HepG2 (cell line): Measurements from ENCODE around the gene CSNK1E. TPM values are rescaled to one million over a fixed set of nuclear protein-coding genes. Genes with fewer than 3 reads are reported as not detected.

Experiments
- ATAC-seq: fragments of 200-7000 bp; cut with Tn5 transposase; 3 replicates; pipeline ENCODE4 v1.9.1; 2020; ENCODE audit warnings: mild to moderate bottlenecking, moderate library complexity
- BruUV-seq: library from RNA; stranded (reverse); fragments of 400-500 nt; replicated peaks from 2 replicates; lab custom pipeline; 2021; lab: Mats Ljungman, UMichigan
- CTCF ChIA-PET: fragments of 300-600 bp; formaldehyde crosslinking; extraction: SDS; loops from one replicate; lab custom pipeline; 2021; ENCODE audit warnings: low total read pairs, inconsistent platforms, low intra/inter-chr PET ratio; lab: Yijun Ruan, JAX
- POLR2A ChIA-PET: fragments of 350-600 bp; sonication (Branson Sonifier 250); formaldehyde crosslinking; loops from one replicate; lab custom pipeline; 2020; ENCODE audit warnings: antibody characterized with exemption, inconsistent platforms; lab: Yijun Ruan, JAX
- DNase-seq: peaks from one replicate; pipeline ENCODE4 v3.0.0-alpha.2; 2015; ENCODE audit warnings: low spot score
- FAIRE-seq: peaks from 3 replicates; lab custom pipeline; 2011; peaks lifted over from hg19 to GRCh38; lab: Jason Lieb, UNC
- H2AFZ ChIP-seq: one replicate; pipeline ENCODE4 v1.6.1; 2011; ENCODE audit warnings: low read length, inconsistent platforms
- H3K27ac ChIP-seq: fragments of 300-600 bp; 3 replicates; pipeline ENCODE4 v1.8.0; 2011; ENCODE audit warnings: mixed run types, mild to moderate bottlenecking, mixed read lengths, low read length, inconsistent platforms; ENCODE audit not compliant: insufficient read depth; ENCODE audit errors: extremely low read length
- H3K27me3 ChIP-seq, 2 experiments: fragments of 200-600 bp in 1 of 2; 2 replicates in 1 of 2; 3 replicates in 1 of 2; pipeline versions ENCODE4 v1.6.0 to v1.8.0; 2011; ENCODE audit warnings: low read length in 2 of 2, mild to moderate bottlenecking in 2 of 2, moderate library complexity in 2 of 2, inconsistent platforms in 1 of 2; ENCODE audit not compliant: insufficient read depth in 2 of 2, control insufficient read depth in 1 of 2
- H3K36me3 ChIP-seq, 2 experiments: fragments of 200-600 bp in 1 of 2; replicated peaks in 1 of 2; 2 replicates in 1 of 2; 3 replicates in 1 of 2; pipeline versions ENCODE4 v1.5.1 to v1.8.0; 2011; ENCODE audit warnings: low read length in 2 of 2, inconsistent platforms in 1 of 2; ENCODE audit not compliant: insufficient read depth in 2 of 2, control insufficient read depth in 1 of 2
- H3K4me1 ChIP-seq: 2 replicates; pipeline ENCODE4 v1.5.1; 2012; ENCODE audit warnings: low read length, inconsistent platforms; ENCODE audit not compliant: insufficient read depth
- H3K4me2 ChIP-seq: 2 replicates; pipeline ENCODE4 v1.6.0; 2011; ENCODE audit warnings: low read depth, low read length, inconsistent platforms
- H3K4me3 ChIP-seq, 3 experiments: fragments of 200-600 bp in 1 of 3; sonication (generic), shearing (Covaris generic) in 1 of 3; replicated peaks in 1 of 3; 2 replicates each; pipeline ENCODE4 v1.5.1; 2011 to 2016; ENCODE audit warnings: low read length in 3 of 3, inconsistent platforms in 2 of 3, low read depth in 2 of 3, mild to moderate bottlenecking in 2 of 3, control low read depth in 1 of 3, mixed read lengths in 1 of 3; ENCODE audit not compliant: insufficient read depth in 1 of 3
- H3K79me2 ChIP-seq: one replicate; pipeline ENCODE4 v1.6.1; 2011; ENCODE audit warnings: low read length, inconsistent platforms; ENCODE audit not compliant: insufficient read depth
- H3K9ac ChIP-seq: 2 replicates; pipeline ENCODE4 v1.6.0; 2011; ENCODE audit warnings: mild to moderate bottlenecking, low read depth, low read length, inconsistent platforms; ENCODE audit not compliant: insufficient read depth
- H3K9me3 ChIP-seq: 2 replicates; pipeline ENCODE4 v1.5.1; 2012; ENCODE audit warnings: mild to moderate bottlenecking, low read length
- H4K20me1 ChIP-seq: 2 replicates; pipeline ENCODE4 v1.6.0; 2011; ENCODE audit warnings: inconsistent platforms, mild to moderate bottlenecking, low read length, moderate library complexity; ENCODE audit not compliant: insufficient read depth
- FOSL1 ChIP-seq: sonication (generic); formaldehyde crosslinking; IDR thresholded peaks from 2 replicates; pipeline ENCODE4 v1.9.0; 2021; ENCODE audit warnings: missing genetic modification reagents, borderline replicate concordance
- FOXA1 ChIP-seq, 2 experiments: fragments of 450-650 bp in 1 of 2; sonication (generic) in 1 of 2; formaldehyde crosslinking in 1 of 2; IDR thresholded peaks; 2 replicates each; pipeline versions ENCODE4 v1.4.0 to v1.6.1; 2016 to 2020; ENCODE audit warnings: missing genetic modification reagents in 1 of 2
- HNF1B ChIP-seq: sonication (generic); formaldehyde crosslinking; IDR thresholded peaks from 2 replicates; pipeline ENCODE4 v1.5.1; 2020; ENCODE audit warnings: mild to moderate bottlenecking, moderate library complexity, missing genetic modification reagents
- STAT6 ChIP-seq: sonication (generic); formaldehyde crosslinking; IDR thresholded peaks from 2 replicates; pipeline ENCODE4 v1.4.0; 2020; ENCODE audit warnings: missing genetic modification reagents, mild to moderate bottlenecking, borderline replicate concordance
- TBX2 ChIP-seq: sonication (generic); formaldehyde crosslinking; IDR thresholded peaks from 2 replicates; pipeline ENCODE4 v1.5.0; 2020; ENCODE audit warnings: missing genetic modification reagents, mild to moderate bottlenecking, borderline replicate concordance
- ZBTB20 ChIP-seq: sonication (generic); formaldehyde crosslinking; IDR thresholded peaks from 2 replicates; pipeline ENCODE4 v1.8.1; 2023; ENCODE audit warnings: missing genetic modification reagents, low read depth, mild to moderate bottlenecking, borderline replicate concordance
- ZNF225 ChIP-seq: sonication (generic); formaldehyde crosslinking; IDR thresholded peaks from 2 replicates; pipeline ENCODE4 v1.4.0; 2020; ENCODE audit warnings: mild to moderate bottlenecking, missing genetic modification reagents
- ZNF264 ChIP-seq: sonication (generic); formaldehyde crosslinking; IDR thresholded peaks from 2 replicates; pipeline ENCODE4 v1.4.0; 2020; ENCODE audit warnings: missing genetic modification reagents
- ZNF318 ChIP-seq: sonication (generic); formaldehyde crosslinking; IDR thresholded peaks from 2 replicates; pipeline ENCODE4 v1.4.0; 2020; ENCODE audit warnings: mild to moderate bottlenecking, missing genetic modification reagents
- WGBS: methylation state at CpG from one replicate; pipeline ENCODE4 v1.1.6; 2017; ENCODE audit warnings: low lambda C conversion rate; 5-methylcytosine and 5-hydroxymethylcytosine counted together
- in situ Hi-C: cut with HindIII; loops from 2 replicates; pipeline ENCODE4 v1.10.0; 2017; ENCODE audit warnings: low pct_unique_long_range_greater_than_20kb; ENCODE audit not compliant: extremely low pct_ligation_motif_present
- intact Hi-C: fragments of 100-400 bp; cut with micrococcal nuclease; formaldehyde crosslinking; loops from one replicate; pipeline ENCODE4 v1.10.0; 2022; ENCODE audit not compliant: unreplicated experiment
- polyA plus RNA-seq, 8 experiments: library from polyadenylated mRNA; depleted of rRNA in 3 of 8; stranded (reverse) in 7 of 8; unstranded in 1 of 8; fragments of >200 nt; fragmentation: Illumina TruSeq in 4 of 8; extraction: Trizol in 4 of 8; gene quantifications; 2 replicates each; pipeline versions ENCODE4 v1.2.1 to v1.2.3, GENCODE V29; 2011 to 2016; ENCODE audit warnings: low read depth in 4 of 8, missing spikeins in 1 of 8, mixed read lengths in 1 of 8; ENCODE audit not compliant: insufficient read depth in 1 of 8
- total RNA-seq, 5 experiments: library from RNA; depleted of rRNA; stranded (reverse); fragments of >200 nt; fragmentation: Illumina TruSeq; extraction: Trizol; gene quantifications; 2 replicates each; pipeline ENCODE4 v1.2.3, GENCODE V29; 2016; ENCODE audit warnings: low read depth in 1 of 5

CSNK1E gene
- total and polyA plus RNA-seq, 2 of the 13 experiments (the other 11 are each of a cell fraction or from before 2014, with no cell fraction given): 34.7 to 129 TPM

GRCh38 chr22:38309614-38310517 is 7.4 kb downstream of the CSNK1E start:
- H3K4me3 ChIP-seq: peak overlapping the region in 1 of 3 experiments; percentile 30; a peak in 2 of 6 replicates
- no peaks in the 10 kb centered on the region for H3K27me3 ChIP-seq
- H3K4me1 ChIP-seq: peaks cover 73% of the 10 kb centered on the region
- DNase-seq (peak; percentile 94), ATAC-seq (peak; percentile 89), FAIRE-seq (peak; percentile 98)
- H3K36me3 ChIP-seq: peaks cover 10 to 34% of the 10 kb centered on the region in 2 experiments
- H3K4me2 ChIP-seq: peak overlapping the region; percentile 46
- ChIA-PET CTCF (no interaction called here), POLR2A (interaction anchor here (1.5 to 2.3 kb wide), 2 partner anchors 8 to 26 kb away, joined by 4 to 13 read pairs; no protein-coding TSS in a partner anchor)
- WGBS: 12% methylated on average over 14 of the region's 18 CpGs
- in situ Hi-C loops: no loop called here
- peaks cover 92% of the 10 kb centered on the region for H3K79me2 ChIP-seq
- intact Hi-C loops: no loop called here
- H3K27ac ChIP-seq: peak overlapping the region; percentile 72
- no peaks in the 10 kb centered on the region for H3K9me3 ChIP-seq
- H4K20me1 ChIP-seq: peaks cover 83% of the 10 kb centered on the region
- no peak overlapping the region for H3K9ac ChIP-seq
- no peak overlapping the region for H2AFZ ChIP-seq
- BruUV-seq: no TSS peak
- TF ChIP-seq TBX2 (CRISPR knock-in tag): peak; percentile 47; the same call in 1 of the 2 replicates
- peak; percentile 74 for TF ChIP-seq HNF1B
- no peak for TF ChIP-seq FOXA1 (IDR thresholded peaks at IDR 0.05)
- peak; percentile 79 for TF ChIP-seq FOXA1 (CRISPR knock-in tag; IDR thresholded peaks at IDR 0.05)
- no peak for TF ChIP-seq ZNF318
- peak; percentile 68; the same call in 1 of the 2 replicates for TF ChIP-seq ZBTB20 (CRISPR knock-in tag)
- no peak; the same call in 1 of the 2 replicates for TF ChIP-seq STAT6 (CRISPR knock-in tag)
- TF ChIP-seq FOSL1: no peak
- TF ChIP-seq ZNF264: peak; percentile 23; the same call in 1 of the 2 replicates
- TF ChIP-seq ZNF225 (CRISPR knock-in tag): no peak
